ENCODE data around the gene MINDY1. TPM values are rescaled to one million over a fixed set of nuclear protein-coding genes. Genes with fewer than 3 reads are reported as not detected.
A peak's percentile ranks its signal among the peaks of the same experiment; 100 is the strongest.

MINDY1 gene
- total and polyA plus RNA-seq, 9 of the 15 experiments (the other 6 are each of a cell fraction or from before 2014, with no cell fraction given): 0.49 to 11.0 (median 6.0) TPM

DNA sequence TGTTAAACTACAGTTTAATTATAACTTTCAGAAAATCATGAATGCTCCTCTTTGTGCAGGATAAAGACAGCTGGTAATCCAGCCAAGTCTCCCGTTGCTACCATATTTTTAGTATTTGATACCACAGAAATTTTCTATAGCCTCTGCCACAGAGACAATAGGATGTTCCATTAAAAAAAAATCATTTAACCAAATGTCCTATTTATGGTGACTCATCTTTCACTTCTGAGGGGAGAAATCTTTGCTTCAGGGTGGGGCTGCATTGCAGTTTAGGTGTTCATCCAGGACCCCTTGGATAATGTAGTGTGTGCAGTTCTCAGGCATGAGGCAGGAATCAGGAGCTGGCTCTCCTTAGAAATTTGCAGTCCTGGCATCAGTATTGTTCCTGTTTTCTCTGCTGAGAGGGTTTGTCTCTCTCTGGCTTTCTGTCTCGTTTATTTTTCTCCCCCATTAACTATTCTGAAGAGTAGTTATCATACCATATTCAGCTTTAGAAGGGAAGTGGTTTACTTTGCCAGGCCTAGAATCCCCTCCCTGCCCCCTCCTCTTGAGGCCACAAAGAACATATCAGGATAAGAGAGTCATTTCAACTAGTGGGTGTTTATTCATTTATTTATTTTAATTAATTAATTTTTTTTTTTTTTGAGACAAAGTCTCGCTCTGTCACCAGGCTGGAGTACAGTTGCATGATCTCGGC lies 4.6 kb upstream of the MINDY1 start:
- no peak for ATAC-seq
- intact Hi-C loops (cut with micrococcal nuclease): no loop called here
- H3K27ac ChIP-seq (ENCODE audit: extremely low read depth, low read depth, low read length): no peak overlapping the region; the same call in 2 of the 3 replicates
- H3K9ac ChIP-seq (ENCODE audit: insufficient read depth in 1 of 2, low read depth in 2 of 2, low read length in 2 of 2): peak overlapping the region in 1 of 2 experiments; percentile 9; a peak in 1 of 4 replicates
- H3K79me2 ChIP-seq (ENCODE audit: control insufficient read depth, insufficient read depth, low read length): peaks cover 48% of the 10 kb centered on the region
- no peak for FAIRE-seq
- TF ChIP-seq HNRNPL (IDR thresholded peaks at IDR 0.05; ENCODE audit: low read depth, low read length): no peak
- TF ChIP-seq, protein P1, sequence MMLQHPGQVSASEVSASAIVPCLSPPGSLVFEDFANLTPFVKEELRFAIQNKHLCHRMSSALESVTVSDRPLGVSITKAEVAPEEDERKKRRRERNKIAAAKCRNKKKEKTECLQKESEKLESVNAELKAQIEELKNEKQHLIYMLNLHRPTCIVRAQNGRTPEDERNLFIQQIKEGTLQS (IDR thresholded peaks at IDR 0.05): peak; percentile 49; the same call in 1 of the 2 replicates
- TF ChIP-seq, protein P1 (CRISPR knock-in tag; conservative IDR thresholded peaks at IDR 0.05): no peak
- TF ChIP-seq, protein P2, sequence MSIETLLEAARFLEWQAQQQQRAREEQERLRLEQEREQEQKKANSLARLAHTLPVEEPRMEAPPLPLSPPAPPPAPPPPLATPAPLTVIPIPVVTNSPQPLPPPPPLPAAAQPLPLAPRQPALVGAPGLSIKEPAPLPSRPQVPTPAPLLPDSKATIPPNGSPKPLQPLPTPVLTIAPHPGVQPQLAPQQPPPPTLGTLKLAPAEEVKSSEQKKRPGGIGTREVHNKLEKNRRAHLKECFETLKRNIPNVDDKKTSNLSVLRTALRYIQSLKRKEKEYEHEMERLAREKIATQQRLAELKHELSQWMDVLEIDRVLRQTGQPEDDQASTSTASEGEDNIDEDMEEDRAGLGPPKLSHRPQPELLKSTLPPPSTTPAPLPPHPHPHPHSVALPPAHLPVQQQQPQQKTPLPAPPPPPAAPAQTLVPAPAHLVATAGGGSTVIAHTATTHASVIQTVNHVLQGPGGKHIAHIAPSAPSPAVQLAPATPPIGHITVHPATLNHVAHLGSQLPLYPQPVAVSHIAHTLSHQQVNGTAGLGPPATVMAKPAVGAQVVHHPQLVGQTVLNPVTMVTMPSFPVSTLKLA (conservative IDR thresholded peaks at IDR 0.05): peak in 1 of 2 experiments; percentile 25; a peak in 1 of 4 replicates
- H3K36me3 ChIP-seq (ENCODE audit: control insufficient read depth, insufficient read depth, low read length): peaks cover 21% of the 10 kb centered on the region; the same call in 2 of the 3 replicates
- CTCF ChIA-PET (ENCODE audit: low intra/inter-chr PET ratio): no interaction called here
- no TSS peak for BruUV-seq (replicated peaks)
- H3K4me2 ChIP-seq (ENCODE audit: insufficient read depth, low read length): no peak overlapping the region
- no peak overlapping the region for H3K4me3 ChIP-seq
- POLR2A ChIA-PET: interaction anchor here (0.6 to 2.8 kb wide), 8 partner anchors 10 to 198 kb away, joined by 3 to 8 read pairs (median 4); no protein-coding TSS in a partner anchor
- peaks cover 36 to 46% of the 10 kb centered on the region in 2 experiments for H3K4me1 ChIP-seq (replicated peaks in 1 of 2; ENCODE audit: control insufficient read depth in 2 of 2, insufficient read depth in 2 of 2, low read length in 2 of 2)
- no peaks in the 10 kb centered on the region for H4K20me1 ChIP-seq (replicated peaks; ENCODE audit: control insufficient read depth, insufficient read depth, low read length)
- H3K27me3 ChIP-seq (ENCODE audit: control insufficient read depth in 2 of 2, insufficient read depth in 2 of 2, low read length in 2 of 2): no peaks in the 10 kb centered on the region
- no peak overlapping the region for H2AFZ ChIP-seq (ENCODE audit: low read depth, low read length)
- no peaks in the 10 kb centered on the region for H3K9me3 ChIP-seq (replicated peaks; ENCODE audit: control insufficient read depth, insufficient read depth, low read depth, low read length)
- DNase-seq (ENCODE audit: extremely low read depth in 1 of 4, low spot score in 3 of 4): no peak
- no peaks in the 10 kb centered on the region for H3K9me1 ChIP-seq (ENCODE audit: control insufficient read depth, insufficient read depth, low read length)
- 59% methylated on average over 4 of the region's 4 CpGs for whole genome bisulfite sequencing (ENCODE audit: insufficient coverage, low coverage, missing lambda C conversion rate)
- in situ Hi-C loops (cut with MboI): no loop called here

All from K562 (cell line).